HPDE6-E6E7 (cell line): ENCODE measurements around the gene IGFLR1.
"Not testable (repeated sequence)": the region's sequence is repeated elsewhere in the genome, so short reads cannot be mapped to it uniquely, and the experiment has no call there.

Experiments used
- DNase-seq: peaks from one replicate; pipeline ENCODE4 v3.0.0; 2011; ENCODE audit warnings: missing footprints; ENCODE audit errors: extremely low spot score

IGFLR1 gene

GRCh38 chr19:35777086-35777841 is 35.0 kb upstream of the IGFLR1 start:
- no peak for DNase-seq

DNA sequence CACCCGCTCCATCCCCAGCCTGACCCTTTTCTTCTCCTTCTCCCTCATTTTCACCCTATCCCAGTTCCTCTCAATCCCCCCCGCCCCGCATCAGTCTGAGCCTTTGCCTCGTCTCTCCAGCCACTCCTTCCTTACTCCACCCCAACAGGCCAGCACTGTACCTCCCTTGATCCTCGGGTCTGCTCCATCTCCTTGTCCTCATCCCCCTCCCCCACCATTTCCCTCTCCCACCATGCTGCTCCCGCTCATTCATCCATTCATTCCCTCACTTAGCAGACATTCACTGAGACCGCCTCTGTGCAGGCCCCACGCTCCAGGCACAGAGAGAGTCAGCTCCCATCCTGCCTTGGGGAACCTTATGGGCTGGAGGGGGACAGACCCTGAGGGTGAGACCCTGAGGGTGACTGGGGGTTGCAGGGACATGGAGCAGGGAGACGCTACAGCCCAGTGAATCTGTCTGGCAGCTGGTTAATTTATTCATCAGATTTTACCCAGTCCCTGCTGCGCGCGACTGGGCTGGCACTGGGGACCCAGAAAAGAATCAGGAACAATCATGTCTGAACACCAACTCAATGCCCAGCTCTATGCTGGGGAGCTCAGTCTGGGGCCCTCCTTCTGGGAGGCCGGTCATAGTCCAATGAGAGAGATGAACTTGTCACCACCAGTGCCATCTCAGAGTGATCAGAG is 34.0 kb upstream of the IGFLR1 start:
- DNase-seq, result no peak

GRCh38 chr19:35775298-35776101 is 33.2 kb upstream of the IGFLR1 start, which contains the start of gene ARHGAP33:
ARHGAP33 (plus strand) TSS chr19:35775564; CDS start chr19:35775659, 95 bp downstream.
- DNase-seq, result peak; percentile 89

DNA sequence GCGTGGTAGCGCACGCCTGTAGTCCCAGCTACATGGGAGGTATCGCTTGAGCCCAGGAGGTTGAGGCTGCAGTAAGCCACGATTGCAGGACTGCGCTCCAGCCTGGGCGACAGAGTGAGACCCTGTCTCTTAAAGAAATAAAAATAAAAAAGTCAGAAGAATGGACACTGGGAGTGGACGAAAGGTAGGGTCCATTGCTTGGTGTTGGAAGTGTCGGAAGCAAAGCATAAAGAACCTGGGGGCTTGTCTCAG is 32.7 kb upstream of the IGFLR1 start:
- DNase-seq, result no peak

DNA sequence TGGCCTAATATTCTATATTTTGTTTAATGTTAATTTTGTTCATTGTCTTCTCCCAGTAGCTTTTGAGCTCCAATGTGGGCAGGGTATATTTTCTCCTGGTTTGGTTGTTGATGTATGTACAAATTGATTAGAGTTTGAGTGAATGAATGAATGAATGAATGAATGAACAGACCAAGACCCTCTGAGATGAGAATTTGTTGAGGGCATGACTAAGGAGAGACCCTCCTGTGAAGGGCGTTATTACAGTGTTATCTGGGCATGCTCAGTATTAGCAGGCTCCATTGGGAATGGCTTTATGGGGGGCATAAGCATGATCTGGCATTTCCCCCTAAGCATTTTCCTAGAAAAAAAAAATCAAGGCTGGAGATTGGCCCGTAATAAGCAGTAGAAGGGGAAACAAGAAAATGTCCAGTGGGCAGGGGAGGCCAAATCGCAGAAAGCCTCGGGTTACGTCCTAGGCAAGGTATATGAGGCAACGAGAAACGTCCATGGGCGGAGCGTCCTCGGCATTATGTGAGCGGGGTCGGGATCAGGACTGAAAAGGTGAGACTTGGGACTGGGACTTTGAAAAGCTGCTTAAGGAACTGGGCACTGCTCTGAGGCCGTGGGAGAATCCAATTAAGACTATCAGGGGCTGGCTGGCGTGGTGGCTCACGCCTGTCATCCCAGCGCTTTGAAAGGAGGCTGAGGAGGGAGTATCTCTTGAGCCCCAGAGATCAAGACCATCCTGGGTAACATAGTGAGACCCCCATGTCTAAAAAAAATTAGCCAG is 32.2 kb upstream of the IGFLR1 start:
- DNase-seq, result no peak

GRCh38 chr19:35773020-35773806 is 31.0 kb upstream of the IGFLR1 start:
- no peak for DNase-seq

DNA sequence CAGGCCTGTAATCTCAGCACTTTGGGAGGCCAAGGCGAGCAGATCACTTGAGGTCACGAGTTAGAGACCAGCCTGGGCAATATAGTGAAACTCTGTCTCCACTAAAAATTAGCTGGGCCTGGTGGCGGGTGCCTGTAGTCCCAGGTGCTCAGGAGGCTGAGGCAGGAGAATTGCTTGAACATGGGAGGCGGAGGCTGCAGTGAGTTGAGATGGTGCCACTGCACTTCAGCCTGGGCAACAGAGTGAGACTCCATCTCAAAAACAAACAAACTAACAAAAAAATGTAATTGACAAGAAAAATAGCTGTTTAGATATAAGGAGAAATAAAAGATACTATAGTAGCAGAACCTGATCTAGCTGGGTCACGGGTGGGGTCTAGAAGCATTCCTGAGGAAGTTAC is 30.1 kb upstream of the IGFLR1 start:
- not testable (repeated sequence) for DNase-seq

- DNase-seq, result no peak
Measured at GRCh38 chr19:35768082-35768421, 25.8 kb upstream of the IGFLR1 start.

DNA sequence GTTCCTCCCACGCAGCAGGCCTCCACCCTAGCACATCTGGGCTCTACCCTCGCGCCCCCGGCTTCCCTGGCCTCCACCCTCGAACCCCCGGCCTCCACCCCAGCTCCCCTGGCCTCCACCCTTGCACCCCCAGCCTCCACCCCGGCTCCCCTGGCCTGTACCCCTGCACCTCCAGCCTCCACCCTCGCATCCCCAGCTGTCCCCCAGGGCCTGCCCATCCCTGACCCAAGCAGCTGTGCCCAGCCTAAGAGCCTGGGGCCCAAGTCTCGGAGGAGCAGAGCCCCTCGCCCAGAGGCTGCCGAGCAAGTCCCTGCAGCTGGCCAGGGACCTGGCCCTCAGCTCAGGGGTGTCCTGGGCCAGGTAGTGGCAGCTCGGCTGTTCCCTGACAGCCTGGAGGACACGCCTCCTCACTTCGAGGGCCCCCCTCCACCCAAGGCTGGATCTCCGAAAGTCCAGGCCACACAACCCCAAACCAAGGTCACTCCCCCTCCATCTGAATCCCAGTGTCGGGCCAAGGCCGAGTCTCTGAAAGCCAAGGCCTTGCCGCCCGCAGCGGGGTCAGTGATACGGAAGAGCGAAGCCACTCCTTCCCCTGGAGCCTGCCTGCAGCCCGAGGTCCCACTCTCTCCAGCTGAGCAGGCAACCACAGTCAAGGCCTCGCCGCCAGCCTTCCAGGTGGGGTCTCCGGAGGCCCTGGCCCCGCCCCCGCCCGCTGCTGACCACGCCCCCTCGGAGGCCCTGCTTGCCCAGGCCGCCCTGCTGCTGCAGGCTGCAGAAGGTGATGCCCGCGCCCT is 25.2 kb upstream of the IGFLR1 start:
- no peak for DNase-seq

- no peak for DNase-seq
Measured at GRCh38 chr19:35766571-35767104, 24.4 kb upstream of the IGFLR1 start.

- no peak for DNase-seq
Measured at GRCh38 chr19:35764432-35765315, 22.4 kb upstream of the IGFLR1 start.

DNA sequence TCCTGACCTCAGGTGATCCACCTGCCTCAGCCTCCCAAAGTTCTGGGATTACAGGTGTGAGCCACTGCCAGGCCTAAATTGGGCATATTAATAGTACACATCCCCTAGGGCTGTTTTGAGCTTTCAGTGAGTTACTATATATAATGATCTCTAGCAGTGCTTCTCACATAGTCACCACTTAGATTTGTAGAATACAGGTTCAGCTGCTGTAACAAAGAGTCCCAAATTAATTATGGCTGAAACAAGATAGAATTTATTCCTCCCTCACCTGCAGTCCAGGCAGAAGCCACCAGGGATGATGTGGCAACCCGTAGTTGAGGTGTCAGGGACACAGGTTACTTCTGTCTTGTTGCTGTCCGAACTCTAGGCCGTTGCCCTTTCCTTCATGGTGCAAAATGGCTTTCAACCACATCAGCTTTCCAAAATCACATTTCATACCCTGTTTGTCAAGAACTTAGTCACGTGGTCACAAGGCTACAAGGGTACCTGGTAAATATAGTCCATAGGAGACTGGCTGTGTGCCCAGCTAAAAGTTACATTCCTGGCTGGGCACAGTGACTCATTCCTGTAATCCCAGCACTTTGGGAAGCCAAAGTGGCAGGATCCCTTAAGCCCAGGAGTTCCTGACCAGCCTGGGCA is 18.6 kb upstream of the IGFLR1 start:
- no peak for DNase-seq

DNA sequence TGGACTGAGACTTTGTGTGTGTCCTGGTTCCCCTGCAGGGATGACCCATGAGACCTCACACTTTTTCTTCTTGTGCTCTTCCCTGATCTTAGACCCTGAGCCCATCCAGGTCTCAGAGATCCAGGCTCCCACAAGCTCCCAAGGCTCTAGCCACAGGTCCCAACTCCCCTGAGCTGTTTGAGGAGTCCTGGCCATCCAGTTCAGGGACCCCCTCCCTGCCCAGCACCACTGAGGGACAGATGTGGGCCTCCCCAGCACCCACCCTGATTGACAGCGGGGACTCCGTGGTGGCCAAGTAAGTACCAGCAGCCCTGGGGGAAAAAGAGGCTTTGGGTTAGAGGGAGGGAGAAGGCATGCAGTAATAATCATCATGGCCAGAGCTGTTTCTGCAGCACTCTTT is 17.4 kb upstream of the IGFLR1 start:
- no peak for DNase-seq

DNA sequence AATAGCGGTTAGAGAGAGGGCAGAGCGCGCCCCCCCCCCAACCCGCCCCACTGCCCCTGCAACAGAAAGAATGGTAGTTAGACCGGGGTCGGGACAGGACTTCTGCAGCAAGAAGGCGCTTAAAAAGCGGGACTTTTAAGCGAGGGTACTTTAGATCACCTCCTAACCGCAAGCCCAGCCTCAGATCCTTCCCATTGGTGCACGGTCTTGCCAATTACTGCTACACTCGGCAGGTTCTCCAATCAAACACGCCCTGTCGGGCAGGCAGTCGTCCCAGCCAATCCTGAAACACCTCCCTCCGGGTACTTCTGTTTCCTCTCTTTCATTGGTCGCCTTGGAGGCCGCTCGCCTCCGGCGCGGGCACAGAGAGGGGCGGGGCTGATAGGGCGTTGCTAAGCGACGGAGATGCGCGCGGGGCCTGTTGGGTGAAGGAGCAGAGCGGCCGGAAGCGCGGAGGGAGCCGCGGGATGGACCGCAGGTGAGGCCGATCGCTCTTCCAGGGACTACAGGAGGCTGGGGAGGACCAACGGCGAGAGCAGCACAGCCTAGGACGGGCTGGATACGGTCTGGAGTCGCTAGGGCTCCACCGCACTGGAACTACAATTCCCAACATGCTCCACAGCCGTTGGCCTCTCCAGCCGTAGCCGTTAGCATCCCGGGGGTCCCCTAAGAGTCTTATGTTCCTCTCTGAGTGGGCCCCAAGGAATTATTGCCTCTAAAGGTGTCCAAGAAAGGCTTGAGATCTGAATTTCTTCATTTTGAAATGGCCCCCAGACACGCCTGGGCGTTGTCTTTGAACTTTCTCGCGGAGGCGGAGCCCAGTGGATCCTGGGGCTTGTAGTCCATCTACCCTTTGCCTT is 15.7 kb upstream of the IGFLR1 start, which contains the start of gene PROSER3:
Gene PROSER3 (plus strand): TSS at position 428 of the 860 bp plus-strand sequence. CDS start 40 bp downstream, at position 468.
- peak; percentile 99 for DNase-seq

- DNase-seq, result peak; percentile 29
Measured at GRCh38 chr19:35757231-35757748, 15.0 kb upstream of the IGFLR1 start.

DNA sequence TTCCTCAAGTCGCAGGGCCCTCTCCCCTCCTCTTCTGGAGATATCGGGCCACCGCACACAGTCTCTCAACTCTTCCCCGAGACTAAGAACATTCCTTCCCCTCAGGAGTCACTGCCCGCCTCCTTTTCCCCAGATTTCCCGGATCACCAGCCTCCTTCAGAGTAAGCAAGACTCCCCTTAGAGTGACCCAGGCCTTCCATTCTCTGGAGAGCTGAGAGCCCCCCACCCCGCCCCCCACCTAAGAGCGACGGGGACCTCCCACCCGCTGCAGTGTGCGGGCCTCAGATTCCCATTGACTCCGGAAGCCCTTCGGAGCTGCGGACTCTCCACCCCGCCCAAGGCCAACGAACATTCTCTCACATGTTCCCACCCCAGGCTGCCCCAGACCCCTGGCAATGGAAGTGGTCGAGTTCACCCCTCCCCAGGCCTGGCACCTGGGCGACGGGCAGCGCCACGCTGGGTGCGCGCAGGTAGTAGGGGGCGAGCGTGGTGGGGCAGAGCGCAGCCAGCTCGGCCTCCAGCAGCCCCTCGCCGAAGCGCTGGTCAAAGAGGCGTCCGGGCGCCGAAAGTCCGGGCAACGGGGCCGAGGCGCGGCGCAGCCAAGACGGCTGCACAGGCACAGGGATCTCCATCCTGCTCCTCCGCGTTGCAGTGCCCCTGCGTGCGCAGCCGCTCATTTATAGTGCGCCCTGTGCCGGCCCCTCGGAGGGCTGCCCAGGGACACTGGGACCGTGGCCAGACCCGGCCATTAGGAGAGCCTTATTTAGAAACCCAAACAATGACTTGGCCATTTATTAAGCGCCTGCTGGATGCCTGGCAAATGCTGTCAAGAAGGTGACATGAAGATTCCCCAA is 14.4 kb upstream of the IGFLR1 start, which contains the start of gene HSPB6:
Gene HSPB6 (minus strand): TSS at position 653 of the 854 bp plus-strand sequence. CDS start 21 bp downstream, at position 632.
- no peak for DNase-seq
